Superior temporal gyrus (tissue), 1 donor: ENCODE measurements around the gene GRIP1.

Experiments
- DNase-seq: peaks from one replicate; pipeline ENCODE4 v3.0.0-alpha.2; 2016; ENCODE audit errors: extremely low spot score

GRIP1 gene

DNA sequence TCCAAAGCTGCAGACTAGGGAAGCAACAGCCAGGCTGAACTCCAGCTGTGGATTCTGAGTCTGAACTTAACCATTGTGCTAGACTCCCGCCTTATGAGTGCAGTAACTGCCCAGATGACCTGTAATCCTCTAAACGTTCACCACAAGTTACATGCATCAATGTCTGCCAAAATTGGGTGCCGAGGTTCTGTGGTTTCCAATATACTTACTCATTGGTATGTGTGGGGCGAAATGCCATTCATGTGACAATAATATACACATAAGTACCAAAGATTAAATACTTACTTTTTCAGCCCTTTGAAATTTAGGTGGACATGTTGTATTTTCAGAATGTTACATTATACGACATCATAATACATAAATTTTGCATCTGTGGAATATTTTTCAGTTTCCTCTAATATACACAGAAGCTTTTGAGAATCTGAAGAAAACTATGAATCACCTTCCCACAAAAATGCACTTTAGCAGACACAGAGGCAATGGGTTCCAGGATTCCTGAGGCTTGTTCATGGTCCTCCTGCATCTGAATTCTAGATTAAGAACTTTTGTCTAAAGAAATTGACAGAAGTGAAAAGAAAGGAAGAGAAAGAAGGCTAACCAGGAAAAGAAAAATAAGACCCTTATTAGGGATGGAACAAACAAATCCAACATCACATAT lies 31.7 kb downstream of the GRIP1 start:
- DNase-seq = no peak

DNA sequence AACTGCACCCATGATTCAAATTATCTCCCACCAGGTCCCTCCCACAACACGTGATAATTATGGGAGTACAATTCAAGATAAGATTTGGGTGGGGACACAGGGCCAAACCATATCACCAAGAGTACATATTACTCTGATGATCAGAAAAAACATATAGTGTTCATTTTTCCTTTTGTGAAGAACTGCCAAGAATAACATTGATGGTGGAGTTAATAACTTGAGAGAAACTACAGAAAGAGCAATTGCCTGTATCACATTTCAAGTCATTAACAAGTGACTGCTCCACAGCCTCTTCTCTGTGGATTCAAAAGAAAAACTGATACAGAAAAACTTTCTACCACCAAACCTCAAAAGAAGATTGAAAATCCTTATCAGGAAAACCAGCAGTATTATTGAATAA lies 34.7 kb downstream of the GRIP1 start:
- DNase-seq = no peak

DNA sequence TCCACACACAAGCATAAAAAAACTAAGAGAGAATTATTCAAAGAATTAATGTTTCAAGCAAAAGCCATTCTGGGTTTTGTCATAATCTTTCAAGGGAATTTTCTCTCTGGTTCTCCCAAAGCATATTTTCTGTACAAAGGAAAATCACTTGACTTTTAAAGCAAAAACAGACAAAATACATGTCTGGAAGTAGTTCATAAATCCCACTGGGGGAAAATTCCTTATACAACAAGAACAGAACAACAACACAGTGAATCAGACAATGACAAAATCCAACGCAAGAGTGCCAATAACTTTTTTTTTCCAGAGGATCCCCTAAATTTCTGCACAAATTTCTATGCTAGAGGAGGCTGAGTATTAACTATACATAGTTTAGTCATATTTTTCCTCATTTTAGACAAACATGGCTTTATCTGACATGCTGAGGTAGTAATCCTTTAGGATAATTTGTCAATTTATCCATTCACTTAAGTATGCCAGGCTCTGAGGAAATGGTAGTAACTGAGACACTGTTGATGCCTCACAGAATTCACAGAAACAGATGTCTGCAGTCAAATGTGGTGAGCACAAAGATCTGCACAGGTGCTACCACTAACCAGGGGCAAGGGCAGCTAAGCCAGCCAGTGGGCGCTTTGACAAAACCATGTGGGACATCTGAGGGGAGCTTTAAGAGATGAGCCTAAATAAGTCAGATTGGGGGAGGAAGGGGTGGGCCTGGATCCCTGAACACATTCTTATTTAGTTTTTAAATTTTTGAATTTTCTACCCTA lies 38.0 kb downstream of the GRIP1 start:
- no peak for DNase-seq

DNA sequence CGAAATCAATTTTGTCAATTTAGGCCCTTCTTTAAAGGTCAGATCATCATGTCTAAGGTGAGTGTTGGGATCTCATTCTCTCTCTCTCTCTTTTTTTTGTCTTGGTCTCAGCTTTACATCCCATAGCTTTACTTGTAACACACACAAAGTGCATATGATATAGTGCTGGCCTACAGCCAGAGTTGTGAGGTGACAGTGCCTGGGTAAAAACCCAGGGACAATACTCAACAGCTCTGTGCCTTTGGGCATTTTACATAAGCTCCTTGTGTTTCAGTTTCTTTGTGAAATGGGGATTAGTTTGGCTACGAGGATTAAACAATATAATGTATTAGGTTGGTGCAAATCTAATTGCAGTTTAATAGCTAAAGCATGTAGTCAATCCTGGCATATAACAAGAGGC lies 40.2 kb downstream of the GRIP1 start:
- DNase-seq = no peak

DNA sequence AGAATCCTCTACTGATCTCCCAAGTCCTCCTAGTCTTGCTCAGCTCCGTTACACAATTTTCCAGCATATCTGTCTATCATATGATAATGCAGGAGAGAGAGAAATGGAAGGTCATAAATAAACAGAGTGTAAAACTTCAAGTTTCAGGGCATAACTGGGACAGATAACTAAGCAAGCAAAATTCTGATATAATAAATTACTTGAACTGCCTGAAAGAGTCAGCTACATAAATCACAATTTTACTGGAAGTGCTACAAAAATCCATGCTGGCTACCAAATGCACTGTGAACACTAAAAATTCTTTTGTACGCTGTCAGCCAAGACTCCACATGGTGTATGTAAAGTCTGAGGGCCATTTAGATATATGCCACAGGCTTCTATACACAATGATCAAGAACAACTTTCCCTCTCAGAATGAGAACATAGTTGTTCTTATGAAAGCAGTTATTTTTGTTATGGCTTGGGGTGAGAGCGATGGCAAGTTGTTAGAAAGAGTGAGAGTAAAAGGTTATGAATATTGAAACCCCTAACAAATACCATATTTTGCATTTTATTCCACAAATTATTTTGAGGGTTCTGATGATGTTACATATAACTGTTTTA lies 41.1 kb downstream of the GRIP1 start:
- DNase-seq = peak; percentile 23

DNA sequence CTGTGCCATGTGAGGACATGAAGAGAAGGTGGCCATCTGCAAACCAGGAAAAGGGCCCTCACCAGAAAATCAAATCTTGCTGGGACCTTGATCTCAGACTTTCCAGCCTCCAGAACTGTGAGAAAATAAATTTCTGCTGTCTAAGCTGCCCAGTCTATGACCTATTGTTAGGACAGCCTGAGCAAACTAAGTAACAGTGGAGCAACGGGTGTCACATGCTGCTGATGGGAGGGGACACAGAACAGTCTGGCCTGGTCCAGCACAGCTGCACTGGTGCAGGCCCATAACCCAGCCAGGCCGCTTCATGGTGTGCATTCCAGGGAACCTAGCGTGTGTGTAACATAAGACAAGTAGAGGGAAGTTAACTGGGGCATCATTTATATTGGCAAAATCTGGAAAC lies 42.1 kb downstream of the GRIP1 start:
- DNase-seq = peak; percentile 86

DNA sequence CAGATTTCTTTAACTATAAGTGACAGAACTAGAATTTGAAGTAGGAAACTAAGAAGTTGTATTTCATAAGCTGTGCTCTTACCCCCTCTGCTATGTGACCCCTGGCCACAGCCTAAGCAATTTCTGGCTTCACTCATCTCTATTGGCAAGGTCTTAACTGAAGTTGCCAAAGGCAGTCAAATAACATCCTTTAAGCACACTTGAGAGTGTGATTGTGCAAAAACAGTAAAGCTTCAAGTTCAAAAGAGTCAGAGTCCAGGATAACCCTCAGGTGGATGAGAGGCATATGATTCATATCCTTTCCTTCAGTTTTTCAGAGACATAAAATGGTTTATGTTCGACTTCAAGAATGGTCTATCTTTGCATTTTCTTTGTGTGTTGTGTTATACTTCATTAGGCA lies 45.2 kb downstream of the GRIP1 start:
- no peak for DNase-seq

DNA sequence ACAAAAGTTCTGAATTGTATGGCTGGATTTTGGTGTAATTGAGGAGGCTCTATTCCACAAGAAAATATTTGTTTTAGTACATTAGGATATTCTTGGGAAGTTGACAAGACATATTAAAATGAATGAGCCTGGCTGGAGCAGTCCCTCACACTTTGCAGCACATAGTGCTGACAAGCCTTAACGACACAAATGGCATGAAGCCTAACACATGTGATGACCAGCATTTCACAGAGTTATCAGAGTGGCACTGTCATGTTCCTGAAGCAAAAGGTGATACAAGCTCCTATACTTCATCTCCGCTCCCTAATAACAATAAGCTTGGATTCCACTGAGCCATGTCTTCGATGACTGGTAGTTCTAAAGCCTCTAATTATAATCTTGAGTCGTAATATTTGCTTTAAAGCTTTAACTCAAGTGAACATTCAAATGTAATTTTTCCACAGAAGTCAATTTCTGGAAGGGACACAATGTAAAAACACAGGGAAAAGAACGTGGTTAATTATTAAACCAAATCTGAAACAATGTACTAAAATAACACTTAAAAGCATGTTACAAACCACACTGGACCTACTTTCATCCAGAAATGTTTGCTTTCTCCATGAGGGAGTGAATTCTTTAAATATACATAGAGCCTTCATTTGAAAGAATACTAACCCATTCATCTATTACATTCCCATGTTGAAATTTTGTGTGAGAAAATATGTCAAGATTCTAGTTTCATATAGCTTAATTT lies 49.6 kb downstream of the GRIP1 start:
- DNase-seq = no peak

DNA sequence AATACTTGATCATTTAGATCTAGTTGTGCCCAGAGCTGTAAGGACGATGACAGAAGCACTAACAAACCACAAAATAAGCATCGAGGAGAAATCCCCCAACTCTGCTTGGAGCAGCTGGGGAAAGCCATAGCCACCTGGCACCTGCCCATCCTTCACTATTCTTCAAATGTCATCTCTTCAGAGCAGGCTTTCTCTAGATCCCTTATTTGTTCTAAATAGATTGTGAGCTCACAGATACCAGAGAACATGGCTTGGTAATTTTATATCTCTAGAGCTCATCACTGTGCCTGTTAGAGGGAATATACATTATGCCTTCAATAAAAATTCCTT lies 50.9 kb downstream of the GRIP1 start:
- DNase-seq = no peak

DNA sequence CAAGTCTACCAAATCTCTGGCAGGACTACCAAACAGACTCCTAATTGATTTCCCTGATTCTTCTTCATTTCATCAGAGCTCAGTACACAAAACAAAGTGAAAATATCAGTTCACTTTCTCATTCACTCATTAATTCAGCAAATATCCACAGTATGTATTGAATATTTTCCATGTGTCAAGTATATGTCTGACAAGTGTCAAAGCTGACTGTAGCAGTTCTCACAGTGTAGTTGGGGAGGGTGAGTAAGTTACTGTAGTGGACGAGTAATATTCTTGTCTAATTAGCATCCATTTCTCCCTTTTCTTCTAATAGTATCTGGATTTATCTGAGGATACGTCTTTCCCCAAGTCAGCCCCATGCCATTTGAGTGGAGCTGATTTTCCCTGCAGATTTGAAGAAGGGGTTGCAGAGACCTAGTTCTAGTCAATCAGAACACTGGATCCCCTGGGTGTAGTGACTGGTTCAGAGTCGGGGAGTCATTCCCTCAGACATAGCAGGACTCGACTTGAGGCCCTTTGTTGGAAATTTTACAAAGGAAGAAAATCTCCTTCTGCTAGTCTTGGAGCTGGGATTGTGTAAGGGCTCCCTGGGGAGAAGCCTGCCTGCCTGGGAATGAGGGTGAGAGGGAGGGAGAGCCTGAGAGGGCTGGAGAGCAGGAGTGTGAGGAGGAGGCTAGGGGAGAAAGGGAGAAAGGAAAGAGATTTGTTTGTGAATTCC lies 51.4 kb downstream of the GRIP1 start:
- DNase-seq = no peak

DNA sequence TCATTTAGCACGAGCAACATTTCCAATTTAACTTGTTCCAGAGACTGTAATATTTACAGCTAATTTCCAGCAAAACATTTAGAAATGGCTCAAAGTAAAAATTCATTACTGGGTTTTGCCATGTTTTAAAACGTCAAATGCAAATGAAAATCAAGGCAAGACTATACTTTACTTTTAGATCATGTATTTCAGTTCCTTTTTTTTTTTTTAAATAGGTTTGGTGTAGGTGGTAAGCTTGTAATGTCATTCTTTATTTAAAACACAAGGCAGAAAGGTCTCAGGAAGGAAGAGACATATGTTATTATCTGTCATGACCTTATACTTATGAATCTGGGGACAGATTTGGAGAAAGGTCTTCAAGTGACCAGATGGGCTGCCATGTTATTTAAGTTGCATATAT lies 54.1 kb downstream of the GRIP1 start:
- no peak for DNase-seq

DNA sequence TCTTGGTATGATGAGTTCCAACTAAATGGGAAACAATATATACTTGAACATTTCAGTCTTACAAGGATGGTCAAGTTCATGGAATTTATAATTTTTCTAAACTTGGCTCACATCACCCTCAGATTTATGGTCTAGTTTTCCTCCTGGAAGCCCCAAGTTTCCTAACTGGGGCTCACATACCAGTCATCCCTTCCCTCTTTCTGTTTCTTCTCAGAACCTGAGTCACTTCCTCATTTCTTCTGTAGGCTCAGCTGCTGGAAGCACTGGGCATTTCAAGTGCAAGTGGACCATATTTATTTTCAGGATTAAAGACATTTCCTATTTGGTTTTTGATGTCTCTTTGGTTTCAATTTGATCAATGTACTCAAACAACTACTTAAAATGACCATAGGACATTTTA lies 55.4 kb downstream of the GRIP1 start:
- DNase-seq = no peak

DNA sequence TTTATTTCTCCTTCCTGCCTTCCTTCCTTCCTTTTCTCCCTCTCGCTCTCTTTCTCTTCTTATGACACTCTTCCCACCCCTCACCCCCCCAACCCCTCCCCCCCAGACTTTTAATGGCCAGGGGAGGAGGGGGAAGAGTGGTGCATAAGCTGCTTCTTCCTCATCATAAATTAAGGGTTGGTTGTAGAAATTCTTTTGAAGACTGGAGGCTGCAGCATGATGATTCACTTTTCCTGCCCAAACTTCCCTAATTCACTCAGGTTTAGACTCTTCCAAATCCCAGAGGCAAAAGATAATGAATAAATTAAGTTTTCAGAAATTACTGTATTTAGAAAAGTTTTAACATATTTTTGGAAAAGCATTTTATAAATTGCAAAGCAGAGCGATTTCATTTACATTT lies 58.2 kb downstream of the GRIP1 start:
- no peak for DNase-seq

DNA sequence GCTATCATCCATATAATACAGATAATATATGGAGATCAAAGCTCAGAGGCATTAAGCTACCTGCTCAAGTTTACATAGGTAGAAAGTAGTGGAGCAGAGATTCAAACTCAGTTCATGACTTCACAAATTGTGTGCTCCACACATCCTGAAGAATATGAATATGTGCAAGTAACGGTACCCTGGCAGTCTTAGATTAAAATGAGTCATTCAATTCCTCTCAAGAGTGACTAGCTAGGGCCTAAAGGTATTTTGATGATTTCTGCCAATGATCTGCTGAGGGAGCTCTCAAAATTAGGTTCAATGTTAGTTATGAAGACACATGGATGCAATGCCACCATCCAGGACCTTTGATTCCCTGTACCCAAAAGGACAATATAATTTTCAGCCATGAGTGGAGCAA lies 58.9 kb downstream of the GRIP1 start:
- DNase-seq = no peak

DNA sequence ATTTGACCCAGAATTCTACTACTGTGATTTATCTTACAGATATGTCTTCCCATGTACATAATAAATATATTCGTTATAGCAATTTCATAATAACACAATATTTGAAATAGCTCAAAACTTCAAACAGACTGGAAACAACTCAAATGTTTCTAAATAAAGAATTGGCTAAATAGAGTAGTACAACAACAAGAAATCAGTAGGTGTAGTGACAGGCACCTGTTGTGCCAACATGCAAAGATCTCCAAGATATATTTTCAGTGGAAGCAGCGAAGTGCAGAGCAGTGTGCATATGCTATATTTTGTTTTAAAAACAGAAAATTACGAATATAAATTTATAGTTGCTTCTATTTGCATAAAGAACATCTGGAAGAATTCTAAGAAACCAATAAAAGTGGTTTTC lies 60.9 kb downstream of the GRIP1 start:
- no peak for DNase-seq

DNA sequence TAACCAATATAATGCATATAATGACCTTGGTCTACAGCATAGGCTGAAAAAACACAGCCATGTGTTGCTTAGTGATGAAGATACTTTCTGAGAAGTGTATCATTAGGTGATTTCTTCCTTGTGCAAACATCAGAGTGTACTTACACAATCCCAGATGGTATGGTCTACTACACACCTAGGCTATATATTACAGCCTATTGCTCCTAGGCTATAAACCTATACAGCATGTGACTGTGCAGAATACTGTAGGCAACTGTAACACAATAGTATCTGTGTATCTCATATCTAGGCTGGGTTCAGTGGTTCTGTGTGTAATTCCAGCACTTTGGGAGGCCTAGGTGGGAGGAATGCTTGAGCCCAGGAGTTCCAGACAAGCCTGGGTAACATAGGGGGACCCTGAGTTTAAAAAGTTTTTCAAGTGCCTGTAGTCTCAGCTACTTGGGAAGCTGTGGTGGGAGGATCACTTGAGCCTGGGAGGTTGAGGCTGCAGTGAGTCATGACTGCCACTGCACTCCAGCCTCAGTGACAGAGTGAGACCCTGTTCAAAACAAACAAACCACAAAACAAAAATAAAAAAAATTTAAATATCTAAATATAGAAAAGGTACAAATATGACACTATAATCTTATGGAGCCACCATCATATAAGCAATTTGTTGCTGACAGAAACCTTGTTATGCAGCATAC lies 66.6 kb downstream of the GRIP1 start:
- no peak for DNase-seq

DNA sequence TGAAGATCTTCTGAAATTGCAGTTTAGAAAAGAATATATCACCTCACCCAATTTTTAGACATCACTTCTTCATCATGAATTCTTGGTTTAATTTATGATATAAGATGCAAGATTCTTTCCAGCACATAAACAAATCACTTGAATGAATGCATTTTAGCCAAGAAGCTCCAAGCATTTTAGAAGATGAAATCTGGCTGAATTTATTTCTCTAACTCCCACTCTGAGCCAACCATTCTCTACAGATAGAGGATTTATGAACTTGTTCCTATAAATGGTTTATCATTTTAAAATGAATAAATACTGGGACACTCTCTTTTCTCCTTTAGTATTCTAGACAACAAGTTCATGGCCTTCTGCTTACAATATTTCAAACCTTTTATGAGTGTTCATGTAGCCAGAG lies 71.7 kb downstream of the GRIP1 start:
- no peak for DNase-seq

DNA sequence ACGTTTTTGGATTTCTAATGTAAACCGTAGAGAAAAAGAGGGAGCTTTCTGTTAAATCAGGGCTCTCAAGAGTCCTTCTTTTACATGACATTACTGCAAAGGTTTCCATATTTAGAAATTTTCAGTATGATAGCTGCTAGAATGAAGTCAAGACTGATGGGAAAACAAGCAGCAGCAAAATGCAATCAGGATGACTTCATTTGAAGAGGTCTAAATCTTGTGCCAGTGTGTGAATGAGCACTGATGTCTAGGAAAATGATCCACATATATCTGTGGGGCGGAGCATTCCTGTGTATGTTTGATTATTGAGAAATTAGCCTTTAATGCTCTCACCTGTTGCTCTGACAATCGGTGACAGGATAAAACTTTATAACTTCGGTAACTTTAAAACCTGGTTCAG lies 73.6 kb downstream of the GRIP1 start:
- no peak for DNase-seq

DNA sequence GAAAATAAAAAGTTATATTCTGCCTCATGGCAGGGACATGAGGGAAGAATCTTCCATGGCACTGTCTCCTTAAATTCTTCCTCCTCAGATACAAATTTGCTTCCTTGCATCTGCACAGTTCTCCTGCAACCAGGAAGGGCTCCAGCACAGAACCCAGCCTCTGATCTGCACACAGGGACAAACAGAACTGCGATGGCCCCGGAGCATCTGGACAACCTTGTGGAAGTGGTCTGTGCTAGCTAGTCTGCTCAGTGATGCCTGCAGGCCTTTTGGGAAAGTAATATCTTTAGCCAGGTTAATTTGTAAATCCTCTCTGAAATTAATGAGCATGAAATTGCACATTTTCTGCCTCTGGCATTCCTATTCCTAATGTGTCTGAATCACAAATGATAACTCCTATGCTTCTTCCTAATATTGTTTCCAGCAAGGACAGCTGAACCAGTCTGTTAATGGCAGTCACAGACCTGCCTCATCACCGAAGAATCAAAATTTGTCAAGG lies 74.8 kb downstream of the GRIP1 start:
- no peak for DNase-seq

DNA sequence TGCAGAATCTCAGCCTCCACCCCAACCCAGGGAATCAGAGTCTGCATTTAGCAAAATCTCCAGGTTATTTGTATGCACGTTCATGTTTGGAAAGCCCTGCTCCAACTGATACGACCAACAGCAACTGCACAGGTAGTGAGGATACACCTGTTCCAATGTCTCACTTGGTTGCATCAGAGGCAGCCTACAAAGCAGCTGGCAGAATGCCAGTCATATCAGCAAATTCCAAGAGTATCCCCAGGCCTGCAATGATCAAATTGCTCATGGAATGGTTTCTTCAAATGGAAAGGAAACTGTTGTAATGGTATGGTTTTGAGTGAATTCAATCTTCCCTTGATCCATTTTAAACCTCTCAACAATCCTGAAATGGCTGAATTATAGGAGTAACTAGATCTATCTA lies 75.4 kb downstream of the GRIP1 start:
- no peak for DNase-seq

DNA sequence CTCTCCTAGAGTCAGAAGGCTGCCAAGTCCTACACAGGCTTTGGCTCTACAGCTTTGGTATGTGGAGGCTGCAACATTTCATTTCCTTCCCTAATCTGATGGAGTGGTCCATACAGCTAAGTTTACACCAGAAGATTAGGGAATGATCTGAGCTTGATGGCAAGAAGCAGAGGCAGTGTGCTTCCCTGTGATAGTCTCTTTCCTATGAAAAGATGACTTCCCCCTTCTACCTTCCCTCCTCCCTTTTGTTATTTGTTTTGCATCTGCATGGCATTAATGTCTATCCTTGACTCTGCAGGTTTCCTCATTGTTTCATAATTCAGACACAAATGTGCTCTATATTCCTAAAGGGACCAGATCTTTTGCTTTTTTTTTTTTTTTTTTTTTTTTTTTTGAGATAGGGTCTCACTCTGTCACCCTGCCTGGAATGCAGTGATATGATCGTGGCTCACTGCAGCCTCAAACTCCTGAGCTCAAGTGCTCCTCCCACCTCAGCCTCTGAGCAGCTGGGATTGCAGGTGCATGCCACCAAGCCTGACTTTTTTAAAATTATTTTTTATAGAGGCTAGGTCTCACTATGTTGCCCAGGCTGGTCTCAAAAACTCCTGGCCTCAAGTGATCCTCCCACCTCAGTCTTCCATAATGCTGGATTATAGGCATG lies 76.3 kb downstream of the GRIP1 start:
- DNase-seq = no peak
